Measurements from ENCODE around the gene CDC40. TPM values are rescaled to one million over a fixed set of nuclear protein-coding genes. Genes with fewer than 3 reads are reported as not detected.

The CDC40 gene
- total and polyA plus RNA-seq, 8 donors = 3.8 to 13.6 (median 9.7) TPM

DNA sequence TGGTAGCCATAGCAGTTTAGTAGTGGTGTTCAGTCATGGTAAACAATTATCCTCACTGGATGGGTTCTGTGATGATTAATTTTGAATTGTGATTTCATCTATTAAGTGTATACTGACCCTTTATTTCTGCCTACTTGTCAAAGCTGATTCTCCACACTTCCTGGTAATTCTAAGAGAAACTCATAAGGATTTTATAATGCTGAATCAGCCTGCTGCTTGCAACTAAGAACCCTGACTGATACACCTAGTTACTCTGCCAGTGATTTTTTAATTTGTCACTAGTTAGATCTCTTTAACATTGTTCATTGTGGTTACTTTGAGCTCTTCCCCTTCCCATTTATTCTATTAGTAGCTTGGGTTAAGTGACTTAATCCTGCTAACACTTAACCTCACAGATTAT lies 8.6 kb downstream of the CDC40 start:
- FAIRE-seq (no peak), DNase-seq (no peak), ATAC-seq (no peak)
- Histone ChIP-seq H3K9me3 (no peaks in the 10 kb centered on the region), H3K4me1 (peaks cover 0 to 9% (median 7%) of the 10 kb centered on the region in 3 donors), H3K27me3 (no peaks in the 10 kb centered on the region), H3K36me3 (no peaks in the 10 kb centered on the region), H3K27ac (no peak overlapping the region), H3K4me3 (no peak overlapping the region)
- intact Hi-C loops (cut with DNase I) = no loop called here
- TF ChIP-seq CTCF (IDR thresholded peaks at IDR 0.05) = no peak

- no peak for ATAC-seq
- FAIRE-seq = no peak
- no peak overlapping the region for H3K4me3 ChIP-seq
- intact Hi-C loops (cut with DNase I) = no loop called here
- no peaks in the 10 kb centered on the region for H3K9me3 ChIP-seq
- H3K27ac ChIP-seq = no peak overlapping the region
- no peak for DNase-seq
- H3K27me3 ChIP-seq = no peaks in the 10 kb centered on the region
- no peak for TF ChIP-seq CTCF (IDR thresholded peaks at IDR 0.05)
- H3K36me3 ChIP-seq = no peaks in the 10 kb centered on the region
- whole genome bisulfite sequencing, 2 donors = 85 to 87% methylated on average over 6 of the region's 6 CpGs
- H3K4me1 ChIP-seq = peaks cover 0 to 8% (median 0%) of the 10 kb centered on the region in 3 donors
These were observed 10.5 kb downstream of the CDC40 start for GRCh38 chr6:110190726-110191125.

DNA sequence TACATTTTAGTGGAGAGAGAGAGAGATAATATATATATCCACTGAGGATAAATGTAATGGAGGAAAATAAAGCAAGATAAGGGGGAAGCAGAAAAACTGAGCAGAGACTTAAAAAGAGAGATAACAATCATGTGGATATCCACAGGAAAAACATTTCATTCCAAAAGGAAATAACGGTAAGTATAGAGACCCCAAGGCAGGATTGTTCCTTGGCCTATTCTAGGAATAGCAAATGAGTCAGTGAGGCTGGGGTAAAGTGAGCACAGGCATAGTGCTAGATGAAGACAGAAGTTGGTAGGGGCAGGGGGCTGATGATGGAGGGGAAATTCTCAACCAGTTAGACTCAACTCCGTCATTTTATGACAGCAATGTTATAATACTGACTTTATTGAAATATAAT lies 11.2 kb downstream of the CDC40 start:
- no peak for FAIRE-seq
- no peak for DNase-seq
- Histone ChIP-seq H3K27ac (no peak overlapping the region), H3K4me1 (peaks cover 0 to 4% (median 0%) of the 10 kb centered on the region in 3 donors), H3K36me3 (no peaks in the 10 kb centered on the region), H3K4me3 (no peak overlapping the region), H3K27me3 (no peaks in the 10 kb centered on the region), H3K9me3 (no peaks in the 10 kb centered on the region)
- TF ChIP-seq CTCF (IDR thresholded peaks at IDR 0.05) = no peak
- intact Hi-C loops (cut with DNase I) = no loop called here
- no peak for ATAC-seq
- 89 to 97% methylated on average over 2 of the region's 2 CpGs for WGBS, 2 donors

GRCh38 chr6:110195639-110196038 lies 15.4 kb downstream of the CDC40 start:
- Histone ChIP-seq H3K4me3 (no peak overlapping the region), H3K27me3 (no peaks in the 10 kb centered on the region), H3K27ac (no peak overlapping the region), H3K9me3 (no peaks in the 10 kb centered on the region), H3K36me3 (no peaks in the 10 kb centered on the region), H3K4me1 (peaks cover 0 to 2% (median 0%) of the 10 kb centered on the region in 3 donors)
- 88 to 91% methylated on average over 4 of the region's 4 CpGs for WGBS, 2 donors
- FAIRE-seq (no peak), DNase-seq (no peak), ATAC-seq (no peak)
- no peak for TF ChIP-seq CTCF (IDR thresholded peaks at IDR 0.05)
- intact Hi-C loops (cut with DNase I) = no loop called here

DNA sequence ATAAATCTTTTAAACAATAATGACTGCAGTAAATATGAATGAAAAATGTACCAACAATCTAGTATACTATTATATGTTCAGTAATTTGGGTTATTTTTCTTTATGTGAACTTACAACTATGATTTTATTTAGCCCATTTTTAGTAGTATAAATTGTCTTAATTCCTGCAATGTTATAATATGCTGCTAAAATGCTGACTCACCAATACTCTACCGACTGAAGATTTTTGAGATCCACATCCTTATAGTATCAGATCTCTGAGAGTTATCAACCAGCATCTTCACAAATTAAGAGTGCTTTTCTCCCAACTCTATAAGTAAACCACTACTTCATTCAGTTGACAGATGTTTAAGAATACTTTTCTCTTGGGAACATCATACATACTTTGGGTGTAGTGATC lies 16.6 kb downstream of the CDC40 start:
- 90 to 94% methylated on average over 1 of the region's 1 CpG for WGBS, 2 donors

More for the DNA sequence above, 16.6 kb downstream of the CDC40 start:
- DNase-seq = no peak
- TF ChIP-seq CTCF (IDR thresholded peaks at IDR 0.05) = no peak
- intact Hi-C loops (cut with DNase I) = no loop called here
- Histone ChIP-seq H3K27ac (no peak overlapping the region), H3K4me1 (peaks cover 0 to 10% (median 7%) of the 10 kb centered on the region in 3 donors), H3K4me3 (no peak overlapping the region), H3K36me3 (no peaks in the 10 kb centered on the region), H3K9me3 (no peaks in the 10 kb centered on the region), H3K27me3 (no peaks in the 10 kb centered on the region)
- peak; percentile 26 for FAIRE-seq
- no peak for ATAC-seq

All from pancreas (tissue), 10 donors.